Retina (tissue), 1 donor: ENCODE measurements around the gene TST.
"Not testable (repeated sequence)": the region's sequence is repeated elsewhere in the genome, so short reads cannot be mapped to it uniquely, and the experiment has no call there.

ENCODE experiments used
- DNase-seq: peaks from one replicate; pipeline ENCODE4 v3.0.0-alpha.2; 2016

The TST gene

DNA sequence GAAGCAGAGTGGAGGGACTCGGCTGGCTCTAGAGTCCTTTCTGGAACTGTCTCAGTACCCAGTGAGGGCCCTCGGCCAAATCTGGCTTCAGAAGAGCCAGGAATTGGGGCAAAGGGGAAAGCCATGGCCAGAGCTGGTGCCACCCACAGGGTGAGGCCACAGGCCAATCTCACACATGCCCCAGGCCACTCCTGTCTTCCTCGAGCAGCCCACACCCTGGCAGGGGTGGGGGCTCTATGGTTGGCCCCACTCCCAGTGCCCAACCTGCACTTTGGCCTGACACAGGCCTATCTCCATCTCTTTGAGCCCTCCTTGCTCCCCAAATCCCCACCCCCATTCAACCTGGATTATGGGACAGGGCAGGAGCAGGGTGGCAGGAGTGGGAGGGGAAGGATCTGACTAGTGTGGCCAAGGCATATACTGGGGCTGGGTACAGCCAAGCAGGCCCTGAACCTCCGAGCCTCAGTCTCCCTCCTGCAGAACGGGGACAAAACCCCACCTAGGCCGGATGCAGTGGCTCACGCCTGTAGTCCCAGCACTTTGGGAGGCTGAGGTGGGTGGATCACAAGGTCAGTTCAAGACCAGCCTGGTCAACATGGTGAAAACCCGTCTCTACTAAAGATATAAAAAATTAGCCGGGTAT is 6.9 kb downstream of the TST start:
- DNase-seq, result no peak

DNA sequence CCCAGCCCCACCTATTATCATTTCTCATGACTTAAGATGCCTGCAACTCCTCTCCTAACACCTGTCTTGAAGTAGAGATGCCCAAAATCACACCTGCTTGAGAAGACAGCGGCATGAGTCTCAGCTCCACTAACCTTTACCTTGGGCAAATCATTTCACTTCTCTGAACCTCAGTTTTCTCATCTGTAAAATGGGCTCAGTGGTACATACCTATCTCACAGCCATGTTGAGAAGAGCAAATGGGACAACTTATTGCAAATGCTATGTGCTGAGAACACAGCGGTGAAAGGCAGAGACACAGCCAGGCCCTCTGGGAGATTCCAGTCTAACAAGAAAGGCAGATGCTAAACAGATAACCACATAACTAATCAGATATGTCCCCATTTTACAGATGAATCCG is 7.8 kb downstream of the TST start:
- no peak for DNase-seq

DNA sequence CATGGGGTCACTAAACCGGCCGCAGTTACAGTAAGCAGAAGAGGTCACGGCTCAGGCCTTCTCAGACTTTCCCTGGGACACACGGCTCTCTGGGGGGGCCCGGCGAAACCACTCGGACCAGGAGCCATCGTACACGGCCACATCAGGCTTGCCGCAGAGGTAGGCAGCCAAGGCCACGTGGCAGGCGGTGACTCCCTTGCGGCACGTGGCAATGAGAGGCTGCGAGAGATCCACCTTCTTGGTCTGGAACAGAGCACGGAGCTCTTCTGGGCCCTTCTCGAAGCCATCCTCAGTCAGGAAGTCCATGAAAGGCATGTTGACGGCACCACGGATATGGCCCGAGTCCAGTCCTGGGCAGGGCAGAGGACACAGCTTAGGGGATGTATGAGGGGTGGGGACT is 8.3 kb downstream of the TST start:
- DNase-seq, result no peak

DNA sequence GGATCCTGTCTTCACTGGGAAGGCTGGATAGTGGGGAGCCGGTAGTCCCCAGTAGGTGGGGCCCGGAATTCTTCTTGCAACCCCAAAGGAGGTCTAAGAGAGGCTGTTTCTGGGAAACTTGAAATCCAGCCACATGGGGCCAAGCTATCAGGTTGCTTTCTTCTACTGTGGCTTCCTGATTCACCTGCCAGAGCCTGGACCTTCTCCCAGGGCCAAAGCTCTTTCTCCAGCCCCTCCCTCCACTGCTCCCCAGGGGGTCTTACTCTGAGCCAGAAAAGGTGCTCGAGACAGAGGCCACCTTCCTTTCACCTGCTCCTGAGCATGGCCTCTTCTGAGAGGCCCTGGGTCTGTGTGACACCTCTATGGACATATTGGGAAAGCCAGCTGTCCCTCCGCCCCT is 9.1 kb downstream of the TST start:
- DNase-seq, result no peak

DNA sequence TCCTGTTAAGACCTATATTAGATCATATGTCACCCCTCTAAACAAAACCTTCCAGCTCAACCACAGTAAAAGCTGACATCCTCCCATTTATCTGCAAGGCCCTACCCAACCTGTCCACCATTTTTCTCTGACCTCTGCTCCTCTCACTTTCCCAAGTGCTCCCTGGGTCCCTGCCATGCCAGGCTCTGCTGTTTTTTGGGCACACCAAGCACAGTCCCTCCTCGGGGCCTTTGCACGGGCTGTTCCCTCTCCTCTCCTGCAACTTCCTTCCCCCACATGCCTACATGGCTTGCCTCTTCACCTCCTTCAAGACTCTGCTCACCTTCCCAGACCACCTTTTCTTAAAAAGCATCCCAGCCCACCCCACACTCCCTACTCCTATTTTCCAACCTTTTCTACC is 9.8 kb downstream of the TST start:
- DNase-seq, result no peak

DNA sequence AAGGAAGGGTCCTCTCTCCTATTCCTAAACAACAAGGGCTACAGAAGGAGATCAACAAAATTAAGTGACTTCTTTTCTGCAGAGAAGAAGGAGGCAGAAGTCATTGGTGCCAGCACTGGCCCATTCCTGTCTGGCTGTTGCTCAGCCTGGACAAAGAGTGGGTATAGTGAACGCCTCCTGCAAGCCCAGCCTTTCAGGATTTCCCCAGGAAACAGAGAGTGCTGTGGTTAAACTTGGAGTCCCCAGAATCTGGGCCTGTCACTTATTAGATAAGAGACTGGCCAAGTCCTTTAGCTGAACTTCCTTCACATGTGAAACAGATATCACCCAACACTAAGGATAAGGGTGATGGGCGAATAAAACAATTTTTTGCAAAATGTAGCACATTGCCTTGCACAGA is 10.9 kb downstream of the TST start:
- no peak for DNase-seq

DNA sequence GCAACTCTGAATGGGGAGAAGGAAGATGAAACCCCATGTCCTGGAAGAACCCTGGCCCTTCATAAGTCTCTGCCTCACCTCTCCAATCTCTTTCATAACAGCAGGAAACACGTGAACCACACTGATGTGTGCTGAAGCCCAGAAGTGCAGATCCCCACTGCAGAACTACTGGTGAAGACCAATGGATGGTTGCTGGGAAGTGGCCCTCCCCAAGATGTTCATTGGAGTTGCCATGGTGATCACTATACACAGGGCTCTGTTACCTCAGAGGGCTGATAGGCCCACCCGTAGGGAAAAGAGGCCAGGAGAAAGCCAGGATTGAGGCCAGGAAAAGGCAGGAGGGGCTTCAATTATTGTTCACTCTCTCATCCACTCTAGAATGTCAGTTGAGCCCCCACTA is 11.6 kb downstream of the TST start:
- peak; percentile 23 for DNase-seq

DNA sequence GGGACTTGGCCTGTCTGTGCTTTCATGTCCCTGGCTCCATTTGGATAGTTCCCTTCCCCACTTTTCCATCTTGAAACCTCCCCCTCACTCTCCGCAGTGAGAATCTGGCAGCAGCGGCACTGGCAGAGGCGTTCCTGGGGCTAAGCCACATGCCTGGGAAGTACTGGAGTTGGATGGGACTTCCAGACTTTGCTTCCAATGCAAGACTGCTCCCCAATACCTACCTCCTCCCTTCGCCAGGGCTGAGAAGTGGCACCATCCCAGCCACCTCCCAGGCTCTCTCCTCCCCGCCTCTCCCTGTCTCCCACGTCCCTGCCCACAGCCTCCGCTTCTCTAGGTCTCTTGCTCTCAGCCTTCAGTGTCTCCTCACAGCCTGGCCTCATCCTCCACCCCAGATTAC is 16.6 kb downstream of the TST start:
- DNase-seq, result no peak

DNA sequence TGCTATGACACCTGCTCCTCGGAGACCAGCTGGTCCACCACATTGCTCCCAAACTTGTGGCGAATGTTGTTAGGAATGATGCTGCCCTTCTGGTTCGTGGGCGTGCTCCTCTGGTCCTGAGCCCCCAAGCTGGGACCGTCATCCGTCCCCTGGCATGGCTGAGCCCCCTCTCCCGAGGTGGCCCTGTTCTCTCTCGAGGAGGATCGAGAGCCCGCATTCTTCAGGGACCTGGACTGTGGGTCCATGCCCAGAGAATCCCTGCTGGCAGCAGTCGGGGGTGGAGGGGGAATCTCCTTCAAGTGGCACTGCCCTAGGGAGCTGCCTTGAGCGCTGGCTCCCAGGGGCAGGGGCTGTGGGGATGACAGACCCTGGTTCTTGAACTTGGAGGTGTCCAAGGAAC is 17.4 kb downstream of the TST start:
- DNase-seq, result no peak

DNA sequence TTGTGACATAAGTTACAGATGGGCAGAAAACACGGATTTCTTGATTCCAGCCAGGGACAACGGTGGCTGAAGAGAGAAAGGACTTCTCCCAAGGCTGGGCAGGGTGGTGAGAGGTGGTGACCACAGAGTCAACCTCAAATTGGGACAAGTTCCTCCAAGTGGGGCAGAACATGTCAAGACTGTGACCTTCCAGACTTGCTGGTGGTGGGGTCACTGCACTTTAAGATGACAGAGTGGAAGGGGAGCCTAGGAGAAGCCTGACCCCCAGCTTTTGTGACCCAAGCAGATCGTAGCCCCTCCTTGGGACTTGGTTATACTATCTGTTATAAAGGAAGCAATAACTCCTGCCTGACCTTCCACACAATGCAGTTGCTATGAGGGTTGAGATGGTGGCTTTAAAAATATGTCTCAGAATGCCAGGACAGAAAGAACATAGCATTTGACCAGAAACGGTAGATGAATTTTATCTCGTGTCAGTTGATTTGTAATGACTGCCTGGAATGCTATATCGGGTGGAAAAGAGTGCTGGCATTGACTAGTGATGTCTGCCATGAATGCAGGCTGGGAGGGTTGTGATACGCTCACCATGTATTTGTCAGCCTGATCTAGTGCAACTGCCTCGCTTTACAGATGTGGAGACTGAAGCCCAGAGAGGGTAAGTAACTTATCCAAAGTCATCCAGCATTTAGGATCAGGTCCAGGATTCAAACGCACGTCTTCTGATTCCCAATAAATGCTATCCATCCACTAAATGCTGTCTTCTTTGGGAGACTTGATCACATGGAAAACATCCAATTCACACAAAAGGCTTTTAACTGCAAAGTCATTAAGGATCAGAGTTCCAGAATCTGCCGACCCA is 18.3 kb downstream of the TST start:
- no peak for DNase-seq

DNA sequence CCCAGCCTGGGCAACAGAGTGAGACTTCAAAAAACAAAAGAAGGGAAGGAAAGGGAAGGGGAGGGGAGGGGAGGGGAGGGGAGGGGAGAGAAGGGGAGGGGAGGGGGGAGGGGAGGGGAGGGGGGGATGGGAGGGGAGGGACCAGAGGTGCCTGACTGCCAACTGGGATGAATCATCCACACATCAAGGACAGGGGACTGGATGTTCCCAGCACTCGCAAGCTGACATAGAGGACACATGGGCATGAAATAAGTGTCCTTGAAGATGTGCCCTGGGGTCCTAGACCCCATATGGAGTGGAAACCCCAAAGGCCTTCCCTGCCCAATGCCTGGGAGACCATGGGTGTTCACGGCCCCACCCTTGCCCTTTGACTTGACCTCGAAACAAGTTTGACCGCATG is 19.8 kb downstream of the TST start:
- no peak for DNase-seq

DNA sequence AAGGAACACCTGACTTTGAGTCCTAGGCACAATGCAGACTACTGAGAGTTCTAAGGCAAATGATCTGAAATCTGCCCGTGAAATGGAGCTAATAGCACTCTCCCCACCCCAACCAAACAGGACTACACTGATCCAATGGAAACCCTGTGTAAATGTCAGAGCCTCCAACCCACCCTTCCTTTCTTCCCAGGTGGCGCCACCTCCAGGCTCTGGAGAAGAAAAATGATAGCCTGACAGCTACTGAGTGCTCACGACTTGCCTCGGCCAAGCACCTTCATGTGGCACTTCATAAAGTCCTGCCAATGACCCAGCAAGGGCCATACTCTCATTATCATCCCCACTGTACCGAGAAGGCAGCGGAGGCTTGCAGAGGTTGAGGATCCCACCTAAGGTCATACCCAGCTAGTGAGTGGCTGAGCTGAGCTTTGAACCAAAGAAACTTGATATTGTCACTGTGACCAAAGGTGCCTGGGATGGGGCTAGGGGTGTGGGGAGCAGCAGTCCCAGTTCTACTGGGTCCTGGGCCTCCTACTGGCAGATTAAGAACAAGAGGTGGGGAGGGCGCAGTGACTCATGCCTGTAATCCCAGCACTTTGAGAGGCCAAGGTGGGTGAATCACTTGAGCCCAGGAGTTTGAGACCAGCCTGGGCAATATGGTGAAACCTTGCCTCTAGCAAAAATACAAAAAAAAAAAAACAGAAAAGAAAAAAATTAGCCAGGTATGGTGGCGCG is 20.5 kb downstream of the TST start:
- DNase-seq, result no peak

DNA sequence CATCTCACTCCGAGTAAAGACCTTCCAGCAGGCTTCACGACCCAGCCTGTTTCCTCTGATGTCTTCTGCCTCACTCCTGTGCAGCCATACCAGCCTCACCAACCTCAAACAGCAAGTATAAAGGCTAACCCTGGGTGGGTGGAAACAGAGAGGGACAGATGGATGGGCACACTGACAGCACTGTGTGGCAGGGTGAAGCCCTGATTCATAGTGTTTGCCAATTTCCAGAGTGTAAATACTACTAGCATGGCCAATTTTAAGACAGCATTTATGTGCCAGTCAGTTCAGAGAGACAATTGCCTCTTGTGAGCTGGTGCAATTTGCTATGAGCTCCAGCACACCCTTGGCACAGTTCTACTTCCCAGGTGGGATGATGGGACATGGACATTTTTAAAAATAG is 21.5 kb downstream of the TST start:
- DNase-seq, result no peak

DNA sequence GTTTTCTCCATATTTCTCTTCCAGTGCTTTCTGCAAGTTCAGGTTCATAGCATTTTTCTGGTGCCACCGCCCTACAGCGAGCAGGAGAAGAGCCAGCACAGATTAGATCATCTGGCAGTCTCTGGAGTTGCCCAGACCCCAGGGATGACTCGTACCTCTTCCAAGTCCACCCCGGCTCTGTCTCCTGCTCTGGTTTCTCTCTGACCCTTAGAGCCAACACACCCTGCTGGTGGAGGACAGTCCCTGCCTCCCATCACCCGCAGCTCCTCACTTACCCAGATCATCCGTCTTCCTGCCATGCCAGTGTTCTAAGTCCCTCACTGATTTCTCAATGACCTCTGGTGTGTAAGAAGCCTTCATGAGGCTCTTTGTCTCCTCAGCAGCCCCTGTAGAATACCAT is 28.0 kb downstream of the TST start:
- DNase-seq, result no peak

DNA sequence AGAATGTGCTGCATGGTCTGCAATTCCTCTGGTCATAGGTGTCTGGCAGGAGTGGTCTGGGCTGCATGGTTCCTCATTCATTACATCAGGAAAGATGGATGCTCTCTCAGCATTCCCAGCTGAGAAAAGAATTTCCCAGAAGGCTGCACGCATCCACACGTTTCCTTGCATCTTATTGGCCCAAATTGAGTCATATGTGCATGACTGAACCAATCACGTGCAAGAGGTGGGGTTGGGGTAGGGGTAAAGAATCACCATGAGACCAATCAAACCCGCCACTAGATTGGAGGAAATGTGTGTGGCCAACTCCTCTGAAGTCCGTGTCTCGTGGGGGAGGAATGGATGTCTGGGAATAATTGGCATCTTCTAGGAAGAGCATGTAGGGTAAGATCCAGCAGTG is 28.8 kb downstream of the TST start:
- no peak for DNase-seq

DNA sequence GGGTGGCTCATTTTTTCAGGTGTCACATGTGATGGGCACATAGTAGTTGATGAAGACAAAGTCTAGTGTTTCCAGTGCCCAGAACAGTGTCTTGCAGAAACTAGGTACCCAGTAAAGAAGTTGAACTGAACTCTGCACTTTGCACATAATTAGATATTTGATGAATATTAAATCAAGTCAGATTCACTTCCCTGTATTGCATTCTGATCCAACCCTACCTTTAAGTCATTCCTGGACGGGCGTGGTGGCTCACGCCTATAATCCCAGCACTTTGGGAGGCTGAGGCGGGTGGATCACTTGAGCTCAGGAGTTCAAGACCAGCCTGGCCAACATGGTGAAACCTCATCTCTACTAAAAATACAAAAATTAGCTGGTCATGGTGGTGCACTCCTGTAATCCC is 30.2 kb downstream of the TST start:
- not testable (repeated sequence) for DNase-seq

DNA sequence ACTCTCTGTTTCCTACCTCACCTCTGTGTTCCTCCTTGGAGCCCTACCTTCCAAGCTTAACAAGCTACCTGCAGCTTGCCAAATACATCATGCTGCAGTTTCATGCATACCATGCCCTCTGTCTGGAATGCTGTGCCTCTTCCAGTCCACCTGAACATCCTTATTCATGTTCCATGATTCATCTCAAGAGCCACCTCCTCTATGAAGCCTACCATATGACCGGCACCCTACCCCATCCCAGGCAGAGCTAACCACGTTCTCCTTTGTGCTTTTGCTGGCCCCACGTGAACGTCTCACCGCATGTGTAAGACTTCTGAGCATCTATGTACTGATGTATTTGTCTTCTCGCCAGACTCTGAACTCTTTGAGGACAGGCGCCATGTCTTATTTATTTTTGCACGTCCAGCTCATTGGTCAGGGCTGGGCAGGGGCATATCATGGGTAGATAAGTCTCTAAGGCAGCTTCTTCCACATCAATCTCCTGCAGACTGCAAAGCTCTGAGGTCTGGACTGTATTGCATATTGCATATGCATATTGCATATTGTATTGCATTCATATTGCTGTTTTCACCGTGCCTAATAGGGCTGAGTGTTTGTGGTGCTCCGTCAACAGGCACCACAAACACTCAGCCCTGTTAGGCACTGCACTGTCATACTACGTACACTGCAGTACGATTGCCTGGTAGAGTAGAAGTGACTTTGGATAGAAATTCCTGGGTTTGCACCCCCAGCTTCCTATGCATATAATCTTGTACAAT is 31.0 kb downstream of the TST start:
- DNase-seq, result no peak

DNA sequence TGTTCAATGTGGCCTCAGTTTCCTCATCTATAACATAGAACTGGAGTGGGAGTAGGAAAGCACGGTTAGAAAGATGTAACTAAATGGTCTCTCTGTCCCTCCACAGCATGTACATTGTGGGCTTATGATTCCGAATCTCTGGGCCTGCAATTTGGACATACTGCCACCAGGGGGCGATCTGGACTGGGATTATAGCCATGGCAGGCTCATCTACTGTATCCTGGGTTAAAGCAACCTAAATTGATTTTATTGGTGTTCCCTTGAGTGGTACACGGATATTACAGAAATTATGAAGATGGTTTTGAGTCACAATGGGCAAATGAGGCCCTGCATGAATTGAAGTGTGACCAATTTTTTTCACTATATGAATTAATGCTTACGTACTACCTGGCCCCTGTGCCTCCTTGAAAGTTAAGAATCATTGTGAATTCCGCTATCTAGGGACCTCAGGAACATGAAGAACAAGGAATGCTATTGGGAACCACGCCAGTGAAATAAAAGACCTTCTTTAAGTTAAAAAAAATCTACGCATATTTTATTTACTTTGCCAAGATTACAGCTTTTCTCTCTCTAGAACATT is 32.9 kb downstream of the TST start:
- no peak for DNase-seq

DNA sequence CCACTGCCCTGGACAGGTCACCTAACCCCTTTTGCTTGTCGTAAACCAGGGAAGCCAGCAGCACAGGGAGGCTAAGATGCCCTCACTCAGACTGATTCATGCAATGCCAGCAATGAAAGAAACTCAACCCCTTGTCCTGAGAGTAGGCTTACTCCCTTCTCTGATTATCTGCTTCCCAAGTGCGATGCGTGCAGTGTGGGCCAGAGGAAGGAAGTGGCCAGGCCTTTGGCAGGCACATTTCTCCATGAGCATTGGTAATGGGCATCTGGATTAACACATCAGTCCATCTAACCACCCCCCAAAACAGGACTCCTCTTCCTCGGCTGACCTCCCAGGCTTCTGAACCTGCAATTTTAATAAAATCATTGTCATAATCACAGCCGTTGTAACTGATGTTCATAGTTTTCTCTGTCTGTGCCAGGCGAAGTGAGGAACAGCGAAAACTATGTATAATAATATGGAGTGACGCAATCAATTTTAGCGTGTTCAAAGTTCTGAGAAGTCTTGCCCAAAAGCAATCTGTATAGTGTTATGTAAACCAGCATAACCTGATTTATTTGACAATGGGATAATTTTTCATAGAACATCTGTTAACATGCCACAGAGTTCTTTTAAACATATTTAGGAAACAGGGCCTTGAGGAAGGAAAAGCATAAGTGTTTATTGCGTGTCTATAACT is 33.9 kb downstream of the TST start:
- no peak for DNase-seq

DNA sequence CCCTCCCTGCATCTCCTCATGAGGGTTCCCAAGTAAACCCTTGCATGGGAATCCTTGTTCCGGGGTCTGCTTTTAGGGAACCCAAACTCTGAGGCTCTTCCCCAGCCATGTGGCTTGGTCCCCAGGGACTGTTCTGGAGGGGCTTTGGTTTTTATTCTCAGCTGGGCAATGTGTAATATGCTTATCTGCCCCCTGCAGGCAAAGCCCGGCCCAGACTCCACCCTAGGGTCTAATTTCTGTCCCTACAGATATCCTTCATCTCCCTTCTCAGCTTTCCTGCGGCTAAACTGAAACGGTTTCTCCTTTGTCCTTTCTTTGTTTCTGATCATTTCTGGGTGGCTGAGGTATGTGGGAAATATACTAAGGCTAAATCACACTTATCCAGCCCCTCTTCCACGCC is 37.1 kb downstream of the TST start:
- DNase-seq, result no peak

DNA sequence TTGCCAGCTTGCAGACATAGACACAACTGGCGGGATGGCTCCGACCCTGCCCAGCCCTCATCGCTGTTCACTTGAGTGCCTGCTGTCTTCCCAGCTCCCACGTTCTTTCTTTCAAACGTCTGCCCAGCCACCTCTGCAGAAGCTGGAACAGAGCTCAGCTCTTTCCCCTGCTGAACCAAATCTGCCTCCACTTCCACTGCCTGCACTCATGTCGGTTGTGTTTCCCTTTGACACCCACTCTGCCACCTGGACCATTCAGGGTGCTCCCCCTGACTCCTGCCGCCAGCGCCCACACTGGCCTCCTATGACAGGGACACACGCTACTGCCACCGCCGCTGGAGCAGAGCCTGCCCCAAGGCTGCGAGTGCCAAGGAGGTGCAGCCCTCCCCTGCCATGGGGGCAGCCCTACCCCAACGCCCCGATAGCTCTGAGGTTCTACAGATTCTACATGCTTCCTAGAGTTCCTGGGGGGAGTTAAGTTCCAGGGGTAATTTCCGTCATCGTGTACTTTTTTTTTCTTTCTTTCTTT is 37.9 kb downstream of the TST start:
- no peak for DNase-seq
